ENCODE data around the gene SOCS1.

DNA sequence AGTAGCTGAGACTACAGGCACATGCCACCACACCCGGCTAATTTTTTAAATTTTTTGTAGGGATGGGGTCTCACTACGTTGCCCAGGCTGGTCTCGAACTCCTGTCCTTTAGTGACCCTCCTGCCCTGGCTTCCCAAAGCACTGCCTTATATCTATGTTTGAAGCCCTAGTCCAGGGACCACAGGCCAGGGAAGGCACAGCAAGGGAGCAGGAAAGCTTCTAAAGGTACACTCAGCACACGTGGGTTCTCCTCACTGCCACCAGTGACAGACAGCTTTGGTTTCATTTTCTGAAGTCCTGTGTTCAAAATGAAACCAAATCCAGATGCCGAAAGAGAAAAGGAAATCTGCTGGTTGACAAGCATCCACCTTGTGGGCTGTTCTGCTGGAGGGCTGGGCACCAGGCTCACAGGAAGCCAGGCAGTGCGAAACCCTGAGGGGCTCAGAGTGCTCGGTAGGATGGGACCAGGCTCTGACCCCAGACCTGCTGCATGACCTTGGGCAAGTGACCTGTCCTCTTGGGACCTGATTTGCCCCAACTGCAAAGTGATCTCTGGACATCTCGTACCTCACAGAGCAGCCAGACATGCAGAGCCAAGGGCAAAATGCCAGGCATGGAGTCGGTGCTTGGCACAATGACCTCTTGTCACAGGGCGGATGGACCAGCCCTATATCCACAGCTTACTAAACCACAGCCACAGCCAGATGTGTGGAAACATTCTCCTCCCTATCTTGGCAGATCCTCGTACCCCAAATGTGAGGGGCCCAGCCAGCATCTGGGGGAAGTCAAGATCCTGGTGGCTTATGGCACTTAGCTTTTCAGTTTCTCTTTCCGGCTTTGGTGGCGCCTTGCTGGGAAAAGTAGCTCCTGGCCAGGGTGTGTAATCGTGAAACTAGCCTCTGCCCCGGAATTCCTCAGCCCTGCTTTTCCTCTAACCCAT is 2.8 kb upstream of the SOCS1 start:
- TF ChIP-seq CTCF (conservative IDR thresholded peaks at IDR 0.05; ENCODE audit: low read depth, low read length) (no peak), POLR2A (IDR thresholded peaks at IDR 0.05; ENCODE audit: low read depth, low read length) (no peak)

Data from IMR-90 (cell line).